AG10803 (cell line): ENCODE data around the gene ANKRD23.
"Not testable (repeated sequence)": the region's sequence is repeated elsewhere in the genome, so short reads cannot be mapped to it uniquely, and the experiment has no call there.

ENCODE experiments used
- DNase-seq: peaks from one replicate; pipeline ENCODE4 v3.0.0; 2010; ENCODE audit warnings: low read depth
- H3K4me3 ChIP-seq: 2 replicates; pipeline ENCODE4 v1.5.1; 2011; ENCODE audit warnings: mild to moderate bottlenecking, low read length, control low read depth
- CTCF ChIP-seq: conservative IDR thresholded peaks from 2 replicates; pipeline ENCODE4 v1.5.1; 2011; ENCODE audit warnings: mild to moderate bottlenecking, low read length, control low read depth, inconsistent platforms

Gene ANKRD23

GRCh38 chr2:96798733-96799622, 44.8 kb downstream of the ANKRD23 start:
- no peak for TF ChIP-seq CTCF
- H3K4me3 ChIP-seq: no peak overlapping the region
- DNase-seq: no peak

GRCh38 chr2:96797066-96797625, 46.7 kb downstream of the ANKRD23 start:
- DNase-seq: no peak
- no peak overlapping the region for H3K4me3 ChIP-seq
- TF ChIP-seq CTCF: no peak

- H3K4me3 ChIP-seq, DNase-seq: not testable (repeated sequence)
Observed at GRCh38 chr2:96796497-96796896, 47.3 kb downstream of the ANKRD23 start.

- TF ChIP-seq CTCF: no peak
- H3K4me3 ChIP-seq: no peak overlapping the region
Observed at GRCh38 chr2:96795076-96795475, 48.7 kb downstream of the ANKRD23 start.

GRCh38 chr2:96792772-96793749, 50.8 kb downstream of the ANKRD23 start:
- no peak for DNase-seq
- no peak for TF ChIP-seq CTCF
- no peak overlapping the region for H3K4me3 ChIP-seq

More at GRCh38 chr2:96795076-96795475, 48.7 kb downstream of the ANKRD23 start:
- DNase-seq: no peak

- DNase-seq: no peak
- TF ChIP-seq CTCF: no peak
- H3K4me3 ChIP-seq: no peak overlapping the region
Observed at GRCh38 chr2:96789245-96789617, 54.6 kb downstream of the ANKRD23 start.
